SK-N-SH treated with all-trans-retinoic acid at 6 μM for 48 hours (cell line): ENCODE data around the gene MCM5.

Source experiments
- ATAC-seq: fragments of 200-7000 bp; cut with Tn5 transposase; 3 replicates; pipeline ENCODE4 v1.9.1; 2020; ENCODE audit warnings: mild to moderate bottlenecking, moderate library complexity
- ARNTL ChIP-seq: fragments of 450-650 bp; formaldehyde crosslinking; IDR thresholded peaks from 2 replicates; pipeline ENCODE4 v1.5.0; 2020; ENCODE audit warnings: low read depth, mild to moderate bottlenecking, moderate library complexity, borderline replicate concordance
- BACH2 ChIP-seq: fragments of 250-450 bp; sonication (Bioruptor Pico); IDR thresholded peaks from 2 replicates; pipeline ENCODE4 v1.9.0; 2021; ENCODE audit warnings: mild to moderate bottlenecking, borderline replicate concordance
- CREB5 ChIP-seq: fragments of 250-450 bp; sonication (Bioruptor Pico); IDR thresholded peaks from 2 replicates; pipeline ENCODE4 v1.5.1; 2020; ENCODE audit warnings: low read depth, mild to moderate bottlenecking, moderate library complexity
- CSDC2 ChIP-seq: fragments of 250-450 bp; sonication (Bioruptor Pico); IDR thresholded peaks from 2 replicates; pipeline ENCODE4 v1.5.0; 2020; ENCODE audit warnings: mild to moderate bottlenecking, moderate library complexity
- ESRRG ChIP-seq: fragments of 250-450 bp; sonication (Bioruptor Pico); IDR thresholded peaks from 2 replicates; pipeline ENCODE4 v1.6.1; 2021; ENCODE audit warnings: mild to moderate bottlenecking
- GLIS3 ChIP-seq: fragments of 250-450 bp; sonication (Bioruptor Pico); IDR thresholded peaks from 2 replicates; pipeline ENCODE4 v1.5.0; 2020; ENCODE audit warnings: mild to moderate bottlenecking, moderate library complexity
- ISL1 ChIP-seq: fragments of 250-450 bp; sonication (Bioruptor Pico); IDR thresholded peaks from 2 replicates; pipeline ENCODE4 v2.1.2; 2022; ENCODE audit warnings: mild to moderate bottlenecking, moderate library complexity
- PATZ1 ChIP-seq: fragments of 250-450 bp; sonication (Bioruptor Pico); IDR thresholded peaks from 2 replicates; pipeline ENCODE4 v1.8.0; 2020; ENCODE audit warnings: mild to moderate bottlenecking, moderate library complexity, borderline replicate concordance
- POU6F1 ChIP-seq: fragments of 250-450 bp; sonication (Bioruptor Pico); IDR thresholded peaks from 2 replicates; pipeline ENCODE4 v1.8.0; 2021; ENCODE audit warnings: low read depth, mild to moderate bottlenecking, moderate library complexity, borderline replicate concordance
- PPARA ChIP-seq: fragments of 250-450 bp; sonication (Bioruptor Pico); IDR thresholded peaks from 2 replicates; pipeline ENCODE4 v1.5.0; 2020; ENCODE audit warnings: mild to moderate bottlenecking, borderline replicate concordance
- RARB ChIP-seq: fragments of 250-450 bp; sonication (Bioruptor Pico); IDR thresholded peaks from 2 replicates; pipeline ENCODE4 v1.8.0; 2021; ENCODE audit warnings: mild to moderate bottlenecking, moderate library complexity
- SNAI2 ChIP-seq: fragments of 250-450 bp; sonication (Bioruptor Pico); IDR thresholded peaks from 2 replicates; pipeline ENCODE4 v1.5.0; 2020; ENCODE audit warnings: mild to moderate bottlenecking, moderate library complexity
- TCF4 ChIP-seq: fragments of 250-450 bp; sonication (Bioruptor Pico); IDR thresholded peaks from 2 replicates; pipeline ENCODE4 v1.8.0; 2021; ENCODE audit warnings: mild to moderate bottlenecking, moderate library complexity, borderline replicate concordance
- TOX ChIP-seq: fragments of 250-450 bp; sonication (Bioruptor Pico); IDR thresholded peaks from 2 replicates; pipeline ENCODE4 v1.8.0; 2021; ENCODE audit warnings: mild to moderate bottlenecking, moderate library complexity, borderline replicate concordance
- TSHZ2 ChIP-seq: fragments of 250-450 bp; sonication (Bioruptor Pico); IDR thresholded peaks from 2 replicates; pipeline ENCODE4 v1.5.0; 2020; ENCODE audit warnings: mild to moderate bottlenecking, moderate library complexity
- ZC3H10 ChIP-seq: fragments of 250-450 bp; sonication (Bioruptor Pico); IDR thresholded peaks from 2 replicates; pipeline ENCODE4 v1.5.1; 2021; ENCODE audit warnings: mild to moderate bottlenecking, moderate library complexity
- ZFP3 ChIP-seq: fragments of 250-450 bp; sonication (Bioruptor Pico); IDR thresholded peaks from 2 replicates; pipeline ENCODE4 v1.5.0; 2020; ENCODE audit warnings: mild to moderate bottlenecking, moderate library complexity
- ZFP30 ChIP-seq: fragments of 450-650 bp; formaldehyde crosslinking; IDR thresholded peaks from 2 replicates; pipeline ENCODE4 v1.5.0; 2022; ENCODE audit warnings: mild to moderate bottlenecking, moderate library complexity
- ZNF565 ChIP-seq: fragments of 450-650 bp; formaldehyde crosslinking; conservative IDR thresholded peaks from 2 replicates; pipeline ENCODE4 v1.5.0; 2020; ENCODE audit warnings: low read depth, mild to moderate bottlenecking, moderate library complexity
- ZNF70 ChIP-seq: fragments of 450-650 bp; formaldehyde crosslinking; IDR thresholded peaks from 2 replicates; pipeline ENCODE4 v1.5.0; 2020; ENCODE audit warnings: mild to moderate bottlenecking, moderate library complexity

Gene MCM5

GRCh38 chr22:35431483-35432227, 31.7 kb downstream of the MCM5 start:
- ATAC-seq, result no peak
- TF ChIP-seq PPARA (CRISPR knock-in tag) (no peak), ZC3H10 (CRISPR knock-in tag) (no peak), RARB (CRISPR knock-in tag) (no peak), TSHZ2 (CRISPR knock-in tag) (no peak), BACH2 (CRISPR knock-in tag) (no peak), CREB5 (CRISPR knock-in tag) (no peak), GLIS3 (CRISPR knock-in tag) (no peak)

- TF ChIP-seq TCF4 (no peak), CSDC2 (CRISPR knock-in tag) (no peak), ZNF565 (CRISPR knock-in tag) (no peak), ESRRG (CRISPR knock-in tag) (no peak), PATZ1 (CRISPR knock-in tag) (no peak), BACH2 (CRISPR knock-in tag) (no peak), RARB (CRISPR knock-in tag) (no peak), ZFP30 (no peak), ZNF70 (no peak), ARNTL (CRISPR knock-in tag) (no peak), PPARA (CRISPR knock-in tag) (no peak), ZC3H10 (CRISPR knock-in tag) (no peak), TOX (CRISPR knock-in tag) (no peak), GLIS3 (CRISPR knock-in tag) (no peak), POU6F1 (CRISPR knock-in tag) (no peak), SNAI2 (CRISPR knock-in tag) (no peak), ISL1 (no peak)
- no peak for ATAC-seq
These were observed 32.4 kb downstream of the MCM5 start for GRCh38 chr22:35432228-35432905.

- ATAC-seq, result no peak
- no peak for TF ChIP-seq ZFP3
- no peak for TF ChIP-seq PATZ1 (CRISPR knock-in tag)
- no peak for TF ChIP-seq ISL1
- no peak for TF ChIP-seq TSHZ2 (CRISPR knock-in tag)
- no peak for TF ChIP-seq GLIS3 (CRISPR knock-in tag)
- TF ChIP-seq RARB (CRISPR knock-in tag), result no peak
- TF ChIP-seq TOX (CRISPR knock-in tag), result no peak
- no peak for TF ChIP-seq CREB5 (CRISPR knock-in tag)
- no peak for TF ChIP-seq PPARA (CRISPR knock-in tag)
- TF ChIP-seq ESRRG (CRISPR knock-in tag), result no peak
These were observed 34.2 kb downstream of the MCM5 start for GRCh38 chr22:35434061-35434710.
